ENCODE results near the gene ABO.
A peak's percentile ranks its signal among the peaks of the same experiment; 100 is the strongest.
"Not testable (repeated sequence)": the region's sequence is repeated elsewhere in the genome, so short reads cannot be mapped to it uniquely, and the experiment has no call there.

Gene ABO

DNA sequence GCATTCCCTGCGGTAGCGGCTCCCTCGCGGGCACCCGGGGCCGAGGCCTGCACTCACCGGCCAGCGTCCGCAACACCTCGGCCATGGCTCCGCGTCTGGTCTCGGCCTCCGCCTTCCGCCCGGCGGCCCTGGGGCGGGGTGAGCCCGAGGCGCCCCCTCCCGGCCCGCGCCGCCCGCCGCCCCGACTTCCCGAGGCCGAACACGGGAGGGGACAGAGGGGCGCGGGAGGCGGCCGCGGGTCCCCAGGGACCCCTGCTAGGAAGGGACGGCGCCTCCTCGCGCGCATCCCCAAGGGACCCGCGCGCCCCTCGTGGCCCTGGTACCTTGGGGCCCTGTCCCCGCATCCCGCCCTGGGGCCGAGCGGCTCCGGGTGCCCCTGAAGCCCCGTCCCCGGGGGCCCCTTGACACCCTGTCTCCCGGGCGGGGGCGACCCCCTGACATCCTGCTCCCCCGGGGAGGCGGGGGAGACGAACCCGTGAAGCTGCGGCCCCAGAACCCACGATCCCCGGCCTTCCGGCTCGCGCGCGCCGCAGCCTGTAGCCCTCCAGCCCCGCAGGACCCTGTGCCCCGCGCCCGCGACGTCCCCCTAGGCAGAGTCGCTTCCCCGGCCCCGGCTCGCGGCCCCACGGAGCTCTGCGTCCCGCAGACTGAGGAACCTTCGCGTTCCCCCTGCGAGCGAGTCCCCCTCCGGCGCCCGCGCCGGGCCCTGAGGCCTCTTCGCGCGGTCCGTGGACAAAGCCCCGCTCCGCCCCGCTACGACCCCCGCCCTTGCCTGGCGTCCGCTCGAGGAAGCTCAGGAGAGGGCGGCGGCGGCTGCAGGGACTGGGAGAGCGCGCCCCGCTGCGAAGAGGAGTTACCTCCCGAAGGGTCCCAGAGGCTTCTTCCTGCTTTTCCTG is at the start of gene ABO:
Gene ABO, minus strand, starts transcription at position 97 of the 896 bp plus-strand sequence.
- Mint-ChIP-seq H3K27me3 (peaks cover 31% of the 10 kb centered on the region), H3K4me1 (peaks cover 3% of the 10 kb centered on the region), H3K36me3 (no peaks in the 10 kb centered on the region), H3K9me3 (no peaks in the 10 kb centered on the region), H3K4me3 (peak within 1 kb of the TSS; percentile 26), H3K27ac (no peak within 1 kb of the TSS)

GRCh38 chr9:133323991-133324703 is 49.1 kb upstream of the ABO start:
- Mint-ChIP-seq H3K4me3 (no peak overlapping the region), H3K27ac (peak overlapping the region; percentile 59), H3K27me3 (no peaks in the 10 kb centered on the region), H3K9me3 (no peaks in the 10 kb centered on the region), H3K4me1 (peaks cover 9% of the 10 kb centered on the region), H3K36me3 (peaks cover 2% of the 10 kb centered on the region)

- Mint-ChIP-seq H3K9me3 (no peaks in the 10 kb centered on the region), H3K36me3 (no peaks in the 10 kb centered on the region), H3K4me3 (no peak overlapping the region), H3K27me3 (no peaks in the 10 kb centered on the region), H3K27ac (no peak overlapping the region), H3K4me1 (no peaks in the 10 kb centered on the region)
These were observed 48.2 kb upstream of the ABO start for GRCh38 chr9:133323211-133323610.

- Mint-ChIP-seq H3K4me1 (no peaks in the 10 kb centered on the region), H3K27ac (no peak overlapping the region), H3K36me3 (no peaks in the 10 kb centered on the region), H3K27me3 (no peaks in the 10 kb centered on the region), H3K4me3 (no peak overlapping the region), H3K9me3 (no peaks in the 10 kb centered on the region)
These were observed 47.7 kb upstream of the ABO start for GRCh38 chr9:133322701-133323100.

DNA sequence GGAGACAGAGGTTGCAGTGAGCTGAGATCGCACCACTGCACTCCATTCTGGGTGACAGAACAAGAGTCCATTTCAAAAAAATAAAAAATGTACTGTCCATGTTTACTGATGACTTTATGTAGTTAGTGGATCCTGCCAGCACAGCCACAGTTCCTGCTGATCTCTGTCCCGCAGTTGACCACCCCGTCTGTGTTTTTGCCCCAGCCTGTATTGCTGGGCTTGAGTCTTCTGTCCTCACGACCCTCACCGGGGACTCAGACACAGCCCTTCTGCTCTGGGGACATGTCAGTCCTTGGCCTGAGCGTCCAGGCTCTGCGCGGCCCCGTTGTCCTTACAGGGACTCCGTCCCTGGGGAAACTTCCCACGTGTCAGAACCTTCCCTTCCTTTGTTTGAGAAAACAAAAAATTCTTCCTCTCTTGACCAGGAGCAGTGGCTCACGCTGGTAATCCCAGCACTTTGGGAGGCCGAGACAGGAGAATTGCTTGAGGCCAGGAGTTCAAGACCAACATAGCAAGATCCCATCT is 46.5 kb upstream of the ABO start:
- Mint-ChIP-seq H3K36me3 (no peaks in the 10 kb centered on the region), H3K9me3 (no peaks in the 10 kb centered on the region), H3K27me3 (no peaks in the 10 kb centered on the region), H3K4me3 (no peak overlapping the region), H3K4me1 (no peaks in the 10 kb centered on the region), H3K27ac (no peak overlapping the region)

DNA sequence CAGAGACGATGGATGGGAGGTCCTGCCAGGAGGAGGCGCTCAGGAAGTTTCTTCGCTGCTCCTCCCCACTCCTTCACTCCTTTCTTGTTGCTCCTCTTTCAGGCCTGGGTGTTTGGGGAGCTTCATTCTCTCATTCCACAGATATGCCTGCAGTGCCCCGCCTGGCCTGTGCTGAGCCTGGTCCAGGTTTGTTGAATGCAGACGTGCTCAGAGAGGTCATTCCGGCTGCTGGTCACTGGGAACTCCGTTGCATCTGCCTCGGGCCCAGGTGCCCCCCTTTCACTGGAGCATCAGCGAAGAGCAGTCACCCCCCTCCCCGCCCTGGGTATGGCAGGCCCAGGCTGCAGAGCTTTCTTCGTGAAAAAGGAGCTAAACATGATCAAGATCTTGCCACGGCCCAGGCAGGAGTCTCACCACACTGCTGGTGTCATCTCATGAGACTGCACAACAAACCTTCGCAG is 45.5 kb upstream of the ABO start:
- Mint-ChIP-seq H3K27me3 (no peaks in the 10 kb centered on the region), H3K36me3 (no peaks in the 10 kb centered on the region), H3K4me3 (no peak overlapping the region), H3K9me3 (no peaks in the 10 kb centered on the region), H3K4me1 (no peaks in the 10 kb centered on the region), H3K27ac (no peak overlapping the region)

GRCh38 chr9:133317551-133317950 is 42.5 kb upstream of the ABO start:
- not testable (repeated sequence) for H3K9me3 Mint-ChIP-seq, H3K27ac Mint-ChIP-seq, H3K4me3 Mint-ChIP-seq, H3K36me3 Mint-ChIP-seq, H3K27me3 Mint-ChIP-seq, H3K4me1 Mint-ChIP-seq

GRCh38 chr9:133315997-133316396 is 41.0 kb upstream of the ABO start:
- no peaks in the 10 kb centered on the region for H3K4me1 Mint-ChIP-seq
- no peaks in the 10 kb centered on the region for H3K27me3 Mint-ChIP-seq
- H3K27ac Mint-ChIP-seq, result no peak overlapping the region
- no peaks in the 10 kb centered on the region for H3K36me3 Mint-ChIP-seq
- no peak overlapping the region for H3K4me3 Mint-ChIP-seq
- H3K9me3 Mint-ChIP-seq, result no peaks in the 10 kb centered on the region

DNA sequence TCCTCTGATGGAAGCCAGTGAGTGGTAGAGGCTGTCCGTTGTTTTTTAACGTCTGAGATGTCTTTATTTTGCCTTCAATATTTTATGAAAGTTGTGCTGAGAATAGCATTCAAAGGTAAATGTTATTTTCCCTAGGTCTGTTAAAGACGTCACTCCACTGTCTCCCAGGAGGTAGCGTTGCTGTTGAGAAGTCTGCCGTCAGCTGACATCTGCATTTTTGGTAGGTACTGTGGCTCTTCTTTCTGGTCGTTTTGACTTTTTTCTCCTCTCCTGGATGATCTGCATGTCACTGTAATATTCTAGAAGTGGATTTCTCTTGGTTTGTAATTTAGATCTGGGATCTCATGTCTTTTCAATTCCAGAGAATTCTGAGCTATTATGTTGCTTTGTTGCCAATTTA is 34.6 kb upstream of the ABO start:
- Mint-ChIP-seq H3K4me3 (no peak overlapping the region), H3K9me3 (no peaks in the 10 kb centered on the region), H3K27ac (no peak overlapping the region), H3K27me3 (peaks cover 8% of the 10 kb centered on the region), H3K4me1 (no peaks in the 10 kb centered on the region), H3K36me3 (peaks cover 3% of the 10 kb centered on the region)

GRCh38 chr9:133307301-133307700 is 32.3 kb upstream of the ABO start:
- no peaks in the 10 kb centered on the region for H3K9me3 Mint-ChIP-seq

GRCh38 chr9:133306242-133307204 is 31.5 kb upstream of the ABO start:
- H3K36me3 Mint-ChIP-seq, result peaks cover 3% of the 10 kb centered on the region
- no peak overlapping the region for H3K27ac Mint-ChIP-seq
- no peaks in the 10 kb centered on the region for H3K9me3 Mint-ChIP-seq
- no peak overlapping the region for H3K4me3 Mint-ChIP-seq
- H3K4me1 Mint-ChIP-seq, result no peaks in the 10 kb centered on the region
- H3K27me3 Mint-ChIP-seq, result peaks cover 8% of the 10 kb centered on the region

More at GRCh38 chr9:133307301-133307700, 32.3 kb upstream of the ABO start:
- H3K4me1 Mint-ChIP-seq, result no peaks in the 10 kb centered on the region
- peaks cover 3% of the 10 kb centered on the region for H3K36me3 Mint-ChIP-seq
- H3K27ac Mint-ChIP-seq, result no peak overlapping the region
- peaks cover 8% of the 10 kb centered on the region for H3K27me3 Mint-ChIP-seq
- no peak overlapping the region for H3K4me3 Mint-ChIP-seq

GRCh38 chr9:133305731-133306130 is 30.7 kb upstream of the ABO start:
- peaks cover 3% of the 10 kb centered on the region for H3K36me3 Mint-ChIP-seq
- H3K27ac Mint-ChIP-seq, result no peak overlapping the region
- H3K4me3 Mint-ChIP-seq, result no peak overlapping the region
- H3K9me3 Mint-ChIP-seq, result no peaks in the 10 kb centered on the region
- H3K27me3 Mint-ChIP-seq, result peaks cover 8% of the 10 kb centered on the region
- H3K4me1 Mint-ChIP-seq, result no peaks in the 10 kb centered on the region

- peaks cover 2% of the 10 kb centered on the region for H3K36me3 Mint-ChIP-seq
- no peak overlapping the region for H3K4me3 Mint-ChIP-seq
- no peaks in the 10 kb centered on the region for H3K9me3 Mint-ChIP-seq
- peaks cover 6% of the 10 kb centered on the region for H3K27me3 Mint-ChIP-seq
- H3K4me1 Mint-ChIP-seq, result no peaks in the 10 kb centered on the region
- H3K27ac Mint-ChIP-seq, result no peak overlapping the region
These were observed 29.7 kb upstream of the ABO start for GRCh38 chr9:133304477-133305377.

GRCh38 chr9:133304158-133304470 is 29.1 kb upstream of the ABO start:
- Mint-ChIP-seq H3K27ac (no peak overlapping the region), H3K27me3 (no peaks in the 10 kb centered on the region), H3K36me3 (no peaks in the 10 kb centered on the region), H3K9me3 (no peaks in the 10 kb centered on the region), H3K4me1 (no peaks in the 10 kb centered on the region), H3K4me3 (no peak overlapping the region)
